Tibial nerve (tissue), 4 donors: Measurements from ENCODE around the gene RETREG1. TPM values are rescaled to one million over a fixed set of nuclear protein-coding genes. Genes with fewer than 3 reads are reported as not detected.

Experiments
- DNase-seq, 2 donors: peaks; one replicate each; pipeline ENCODE4 v3.0.0-alpha.2; 2019; ENCODE audit warnings: low spot score in 2 of 2
- H3K27ac ChIP-seq, 4 donors: fragments of 200-600 bp; sonication (generic) in 3 of 4; one replicate each; pipeline ENCODE4 v1.5.1; 2017 to 2019; ENCODE audit warnings: mild to moderate bottlenecking in 1 of 4
- H3K27me3 ChIP-seq, 2 donors: fragments of 200-600 bp; sonication (generic) in 1 of 2; one replicate each; pipeline versions ENCODE4 v1.5.1 to v1.6.0; 2017 to 2019
- H3K36me3 ChIP-seq, 3 donors: fragments of 200-600 bp; sonication (generic); one replicate each; pipeline ENCODE4 v1.5.1; 2018 to 2019
- H3K4me1 ChIP-seq, 4 donors: fragments of 200-600 bp; sonication (generic) in 3 of 4; one replicate each; pipeline ENCODE4 v1.5.1; 2017 to 2019
- H3K4me3 ChIP-seq, 4 donors: fragments of 200-600 bp; sonication (generic) in 3 of 4; one replicate each; pipeline ENCODE4 v1.5.1; 2017 to 2019; ENCODE audit warnings: mild to moderate bottlenecking in 1 of 4, moderate library complexity in 1 of 4
- H3K9me3 ChIP-seq, 4 donors: fragments of 200-600 bp; sonication (generic) in 3 of 4; one replicate each; pipeline ENCODE4 v1.5.1; 2017 to 2019
- CTCF ChIP-seq, 5 experiments: fragments of 200-600 bp in 3 of 5; fragments of 450-650 bp in 2 of 5; sonication (generic) in 3 of 5; IDR thresholded peaks; one replicate each; pipeline ENCODE4 v1.5.1; 2016 to 2019; ENCODE audit warnings: antibody characterized with exemption in 5 of 5, mild to moderate bottlenecking in 3 of 5, moderate library complexity in 2 of 5
- EP300 ChIP-seq, 2 donors: sonication (generic); formaldehyde crosslinking; IDR thresholded peaks; one replicate each; pipeline ENCODE4 v1.6.1; 2017; ENCODE audit warnings: antibody characterized with exemption in 2 of 2, mild to moderate bottlenecking in 1 of 2
- POLR2A ChIP-seq, 2 donors: fragments of 450-650 bp; IDR thresholded peaks; one replicate each; pipeline ENCODE4 v1.6.1; 2017; ENCODE audit warnings: antibody characterized with exemption in 2 of 2, mild to moderate bottlenecking in 2 of 2, moderate library complexity in 2 of 2
- WGBS, 2 donors: methylation state at CpG; one replicate each; pipeline ENCODE4 v1.1.5; 2018; 5-methylcytosine and 5-hydroxymethylcytosine counted together
- total RNA-seq, 4 donors: library from RNA; depleted of rRNA; stranded (reverse); fragments of >200 nt; gene quantifications; one replicate each; pipeline ENCODE4 v1.1.0, GENCODE V29; 2016

Gene RETREG1
- total RNA-seq, 4 donors from 2014 or later: 57.5 to 90.9 (median 77.0) TPM

- no peak for DNase-seq
- TF ChIP-seq CTCF (IDR thresholded peaks at IDR 0.05): no peak
- no peak for TF ChIP-seq EP300 (IDR thresholded peaks at IDR 0.05)
- TF ChIP-seq POLR2A (IDR thresholded peaks at IDR 0.05): no peak
- 64 to 65% methylated on average over 1 of the region's 1 CpG for WGBS, 2 donors
Observed at GRCh38 chr5:16565118-16565517, 51.7 kb downstream of the RETREG1 start.

GRCh38 chr5:16564248-16564867, 52.4 kb downstream of the RETREG1 start:
- peaks cover 0 to 22% (median 10%) of the 10 kb centered on the region in 4 donors for H3K4me1 ChIP-seq
- H3K36me3 ChIP-seq: no peaks in the 10 kb centered on the region
- no peaks in the 10 kb centered on the region for H3K9me3 ChIP-seq
- 58 to 61% methylated on average over 5 of the region's 5 CpGs for WGBS, 2 donors
- H3K4me3 ChIP-seq: no peak overlapping the region
- no peak for DNase-seq
- H3K27me3 ChIP-seq: no peaks in the 10 kb centered on the region
- H3K27ac ChIP-seq: no peak overlapping the region
- TF ChIP-seq EP300 (IDR thresholded peaks at IDR 0.05) (no peak), CTCF (IDR thresholded peaks at IDR 0.05) (no peak), POLR2A (IDR thresholded peaks at IDR 0.05) (no peak)

More at GRCh38 chr5:16565118-16565517, 51.7 kb downstream of the RETREG1 start:
- H3K4me1 ChIP-seq: peaks cover 0 to 29% (median 4%) of the 10 kb centered on the region in 4 donors
- peak overlapping the region in 1 of 4 donors; percentile 23 for H3K27ac ChIP-seq
- no peaks in the 10 kb centered on the region for H3K9me3 ChIP-seq
- no peaks in the 10 kb centered on the region for H3K36me3 ChIP-seq
- no peak overlapping the region for H3K4me3 ChIP-seq
- no peaks in the 10 kb centered on the region for H3K27me3 ChIP-seq

- peaks cover 0 to 25% (median 15%) of the 10 kb centered on the region in 4 donors for H3K4me1 ChIP-seq
- H3K9me3 ChIP-seq: no peaks in the 10 kb centered on the region
- H3K27me3 ChIP-seq: no peaks in the 10 kb centered on the region
- TF ChIP-seq POLR2A (IDR thresholded peaks at IDR 0.05): no peak
- no peak for TF ChIP-seq EP300 (IDR thresholded peaks at IDR 0.05)
- TF ChIP-seq CTCF (IDR thresholded peaks at IDR 0.05): no peak
- no peak overlapping the region for H3K4me3 ChIP-seq
- H3K36me3 ChIP-seq: no peaks in the 10 kb centered on the region
- no peak for DNase-seq
- no peak overlapping the region for H3K27ac ChIP-seq
Observed at GRCh38 chr5:16563686-16564085, 53.1 kb downstream of the RETREG1 start.

GRCh38 chr5:16561660-16562059, 55.1 kb downstream of the RETREG1 start:
- Histone ChIP-seq H3K4me3 (no peak overlapping the region), H3K36me3 (no peaks in the 10 kb centered on the region), H3K9me3 (no peaks in the 10 kb centered on the region), H3K27me3 (no peaks in the 10 kb centered on the region), H3K27ac (no peak overlapping the region), H3K4me1 (peaks cover 0 to 33% (median 13%) of the 10 kb centered on the region in 4 donors)
- no peak for DNase-seq
- TF ChIP-seq EP300 (IDR thresholded peaks at IDR 0.05): no peak
- TF ChIP-seq CTCF (IDR thresholded peaks at IDR 0.05): no peak
- no peak for TF ChIP-seq POLR2A (IDR thresholded peaks at IDR 0.05)
- 78 to 79% methylated on average over 3 of the region's 3 CpGs for WGBS, 2 donors

GRCh38 chr5:16559702-16560101, 57.1 kb downstream of the RETREG1 start:
- TF ChIP-seq POLR2A (IDR thresholded peaks at IDR 0.05): no peak
- TF ChIP-seq EP300 (IDR thresholded peaks at IDR 0.05): no peak
- Histone ChIP-seq H3K27me3 (no peaks in the 10 kb centered on the region), H3K4me1 (peaks cover 0 to 37% (median 13%) of the 10 kb centered on the region in 4 donors), H3K36me3 (no peaks in the 10 kb centered on the region), H3K27ac (peak overlapping the region in 3 of 4 donors; percentile 47 to 81 (median 76)), H3K9me3 (no peaks in the 10 kb centered on the region), H3K4me3 (no peak overlapping the region)
- 37 to 39% methylated on average over 1 of the region's 1 CpG for WGBS, 2 donors
- no peak for DNase-seq
